ENCODE data around the gene HSFX2.

DNA sequence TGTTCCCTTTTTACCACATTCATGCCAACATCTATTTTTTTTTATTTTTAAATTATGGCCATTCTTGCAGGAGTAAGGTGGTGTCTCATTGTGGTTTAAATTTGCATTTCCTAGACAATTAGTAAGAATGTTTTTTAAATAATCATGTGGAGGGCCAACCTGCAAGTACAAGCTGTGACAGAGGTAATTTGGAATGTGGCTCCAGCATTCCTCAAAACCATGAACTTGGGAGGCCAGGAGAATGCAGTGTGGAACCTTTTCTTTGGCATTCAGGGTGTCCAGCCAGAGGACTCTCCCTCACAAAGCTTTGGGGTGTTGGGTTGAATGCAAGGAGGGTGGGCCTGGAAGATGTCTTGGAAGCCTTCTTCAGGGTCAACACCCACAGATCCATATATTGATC is 43.7 kb upstream of the HSFX2 start:
- TF ChIP-seq, protein P1, sequence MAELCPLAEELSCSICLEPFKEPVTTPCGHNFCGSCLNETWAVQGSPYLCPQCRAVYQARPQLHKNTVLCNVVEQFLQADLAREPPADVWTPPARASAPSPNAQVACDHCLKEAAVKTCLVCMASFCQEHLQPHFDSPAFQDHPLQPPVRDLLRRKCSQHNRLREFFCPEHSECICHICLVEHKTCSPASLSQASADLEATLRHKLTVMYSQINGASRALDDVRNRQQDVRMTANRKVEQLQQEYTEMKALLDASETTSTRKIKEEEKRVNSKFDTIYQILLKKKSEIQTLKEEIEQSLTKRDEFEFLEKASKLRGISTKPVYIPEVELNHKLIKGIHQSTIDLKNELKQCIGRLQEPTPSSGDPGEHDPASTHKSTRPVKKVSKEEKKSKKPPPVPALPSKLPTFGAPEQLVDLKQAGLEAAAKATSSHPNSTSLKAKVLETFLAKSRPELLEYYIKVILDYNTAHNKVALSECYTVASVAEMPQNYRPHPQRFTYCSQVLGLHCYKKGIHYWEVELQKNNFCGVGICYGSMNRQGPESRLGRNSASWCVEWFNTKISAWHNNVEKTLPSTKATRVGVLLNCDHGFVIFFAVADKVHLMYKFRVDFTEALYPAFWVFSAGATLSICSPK (IDR thresholded peaks at IDR 0.05; ENCODE audit: borderline replicate concordance): no peak
- no peak for TF ChIP-seq GABPA (tag; conservative IDR thresholded peaks at IDR 0.05; ENCODE audit: low read depth)
